ENCODE data around the gene OR2B2.
"Not testable (repeated sequence)": the region's sequence is repeated elsewhere in the genome, so short reads cannot be mapped to it uniquely, and the experiment has no call there.

GRCh38 chr6:27928041-27928440, 15.8 kb upstream of the OR2B2 start:
- TF ChIP-seq, protein P1, sequence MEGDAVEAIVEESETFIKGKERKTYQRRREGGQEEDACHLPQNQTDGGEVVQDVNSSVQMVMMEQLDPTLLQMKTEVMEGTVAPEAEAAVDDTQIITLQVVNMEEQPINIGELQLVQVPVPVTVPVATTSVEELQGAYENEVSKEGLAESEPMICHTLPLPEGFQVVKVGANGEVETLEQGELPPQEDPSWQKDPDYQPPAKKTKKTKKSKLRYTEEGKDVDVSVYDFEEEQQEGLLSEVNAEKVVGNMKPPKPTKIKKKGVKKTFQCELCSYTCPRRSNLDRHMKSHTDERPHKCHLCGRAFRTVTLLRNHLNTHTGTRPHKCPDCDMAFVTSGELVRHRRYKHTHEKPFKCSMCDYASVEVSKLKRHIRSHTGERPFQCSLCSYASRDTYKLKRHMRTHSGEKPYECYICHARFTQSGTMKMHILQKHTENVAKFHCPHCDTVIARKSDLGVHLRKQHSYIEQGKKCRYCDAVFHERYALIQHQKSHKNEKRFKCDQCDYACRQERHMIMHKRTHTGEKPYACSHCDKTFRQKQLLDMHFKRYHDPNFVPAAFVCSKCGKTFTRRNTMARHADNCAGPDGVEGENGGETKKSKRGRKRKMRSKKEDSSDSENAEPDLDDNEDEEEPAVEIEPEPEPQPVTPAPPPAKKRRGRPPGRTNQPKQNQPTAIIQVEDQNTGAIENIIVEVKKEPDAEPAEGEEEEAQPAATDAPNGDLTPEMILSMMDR (IDR thresholded peaks at IDR 0.05): not testable (repeated sequence)
- not testable (repeated sequence) for TF ChIP-seq POLR2A (IDR thresholded peaks at IDR 0.05)

Measured in right lobe of liver (tissue), 4 donors.